ENCODE results near the gene SLC25A29.

The SLC25A29 gene

DNA sequence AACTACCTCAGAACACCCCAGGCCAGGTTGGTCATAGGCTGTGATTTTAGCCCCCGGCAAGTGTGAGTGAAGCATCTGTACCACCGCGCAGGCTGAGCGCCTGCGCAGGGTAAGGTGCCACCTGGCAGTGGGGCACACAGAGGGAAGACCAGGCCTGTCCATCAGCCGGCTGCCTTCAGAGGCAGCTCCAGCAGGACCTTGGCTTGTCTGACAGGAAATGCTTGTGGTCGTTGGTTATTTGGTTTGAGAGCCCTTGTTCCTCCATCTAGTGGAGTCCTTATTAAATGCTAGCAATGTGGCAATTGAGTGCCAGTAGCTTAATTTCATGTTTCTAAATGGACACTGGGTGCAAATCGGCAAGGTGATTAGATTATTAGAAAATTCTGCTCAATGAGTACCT is 27.5 kb downstream of the SLC25A29 start:
- no peak for DNase-seq

GRCh38 chr14:100275214-100275613 is 31.0 kb downstream of the SLC25A29 start:
- DNase-seq: peak in 1 of 3 experiments; percentile 27

DNA sequence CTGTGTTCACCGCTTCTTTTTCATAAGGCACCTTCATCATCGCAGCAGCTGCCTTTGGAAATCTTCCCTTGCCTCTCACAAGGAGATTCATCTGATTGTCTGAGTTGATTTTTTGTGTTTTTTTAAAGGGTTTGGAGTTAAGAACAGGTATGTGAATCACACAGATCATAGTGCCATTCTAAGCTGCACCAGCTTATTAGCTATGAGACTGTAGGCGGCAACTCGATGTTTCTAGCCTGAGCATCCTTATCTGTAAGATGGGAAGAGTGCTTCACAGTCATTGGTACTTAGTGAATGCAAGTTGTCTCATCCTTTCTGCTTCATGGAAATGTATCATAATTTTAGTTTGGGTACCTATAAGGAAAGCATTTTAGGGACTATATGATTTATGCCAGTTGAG is 32.0 kb downstream of the SLC25A29 start:
- DNase-seq: no peak

DNA sequence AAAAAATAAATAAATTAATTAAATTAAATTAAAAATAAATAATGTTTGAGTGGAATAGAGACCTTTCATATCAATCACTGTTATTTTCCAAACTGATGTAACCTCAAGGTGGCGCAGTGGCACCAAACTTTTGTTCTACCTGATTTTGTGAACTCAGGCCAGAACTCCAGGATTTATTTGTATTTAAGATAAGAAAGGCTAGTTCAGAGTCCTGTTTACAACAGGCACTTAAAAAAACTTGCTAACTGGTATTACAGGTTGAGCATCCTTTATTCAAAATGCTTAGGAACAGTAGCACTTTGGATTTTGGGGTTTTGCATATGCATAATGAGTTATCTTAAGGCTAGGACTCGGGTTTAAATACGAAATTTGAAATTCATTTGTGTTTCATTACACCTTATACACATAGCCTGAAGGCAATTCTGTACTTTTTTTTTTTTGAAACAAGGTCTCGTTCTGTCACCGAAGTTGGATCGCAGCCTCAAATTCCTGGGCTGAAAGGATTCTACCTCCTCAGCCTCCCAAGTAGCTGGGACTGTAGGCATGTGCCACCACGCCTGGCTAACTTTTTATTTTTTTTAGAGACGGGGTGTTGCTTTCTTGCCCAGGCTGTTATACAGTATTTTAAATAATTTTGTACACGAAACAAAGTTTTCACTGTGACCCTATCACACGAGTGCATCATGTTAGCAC is 34.9 kb downstream of the SLC25A29 start:
- peak in 1 of 3 experiments; percentile 36 for DNase-seq

DNA sequence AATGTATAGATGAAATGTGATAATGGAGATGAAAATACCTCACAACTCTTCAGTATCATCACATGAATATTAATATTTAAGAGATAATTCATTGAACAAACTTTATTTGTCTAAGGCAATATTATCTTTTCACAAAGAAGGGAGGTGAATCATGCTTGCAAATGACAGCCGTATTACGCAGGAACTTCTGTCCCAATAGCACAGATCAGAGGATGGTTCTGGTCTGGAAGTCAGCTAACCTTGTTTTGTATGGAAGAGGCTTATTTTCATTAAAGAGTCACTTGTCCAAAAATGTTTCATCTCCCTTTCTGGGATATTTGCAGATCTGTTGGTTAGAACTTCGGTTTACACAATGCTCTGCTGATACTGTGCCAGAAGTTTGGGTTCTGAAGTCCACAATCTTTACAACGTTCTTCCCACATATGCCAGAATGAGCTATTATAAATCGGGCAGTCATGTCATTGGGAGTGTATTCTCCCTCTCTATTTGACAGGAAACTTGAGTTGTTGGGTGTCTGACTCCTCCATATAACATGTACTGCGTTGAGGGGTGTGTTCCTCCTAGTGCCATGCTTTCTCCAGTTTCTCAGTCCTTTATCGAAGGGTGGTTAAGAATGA is 37.5 kb downstream of the SLC25A29 start:
- no peak for DNase-seq

DNA sequence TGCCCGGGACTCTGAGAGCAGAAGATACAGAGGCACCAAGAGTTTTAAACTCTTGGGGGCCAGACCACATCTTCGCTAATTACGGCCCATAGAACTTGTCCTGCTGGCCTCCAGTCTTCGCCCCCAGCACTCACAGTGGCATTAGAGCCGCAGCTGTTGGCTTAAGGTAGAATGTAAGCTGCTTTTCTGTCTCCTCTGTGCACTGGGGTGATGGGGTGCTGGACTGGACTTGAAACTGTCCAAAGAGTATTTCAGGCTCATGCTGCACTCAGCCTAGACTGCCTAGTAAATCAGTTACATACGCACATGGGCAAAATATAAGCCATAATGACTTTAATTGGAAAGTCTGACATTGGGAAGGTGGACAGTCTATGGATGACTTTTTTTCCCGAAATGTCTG is 38.3 kb downstream of the SLC25A29 start:
- DNase-seq: no peak

- DNase-seq: no peak
These were observed 43.1 kb downstream of the SLC25A29 start for GRCh38 chr14:100263141-100263540.

DNA sequence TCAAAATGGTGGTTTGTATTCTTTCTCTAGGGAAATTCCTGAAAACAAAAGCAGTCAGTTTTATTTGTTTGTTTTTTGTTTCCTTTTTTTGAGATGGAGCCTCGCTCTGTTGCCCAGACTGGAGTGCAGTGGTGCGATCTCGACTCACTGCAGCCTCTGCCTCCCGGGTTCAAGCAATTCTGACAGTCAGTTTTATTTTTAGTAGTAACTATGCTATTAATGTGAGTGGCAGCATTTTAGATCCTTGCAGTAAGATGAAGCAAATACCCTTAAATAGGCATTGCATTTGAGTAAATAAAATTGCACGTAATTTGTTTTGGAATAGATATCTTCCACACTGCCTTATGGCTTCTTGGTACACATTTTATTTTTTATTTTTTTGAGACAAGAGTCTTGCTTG is 43.7 kb downstream of the SLC25A29 start:
- DNase-seq: no peak

DNA sequence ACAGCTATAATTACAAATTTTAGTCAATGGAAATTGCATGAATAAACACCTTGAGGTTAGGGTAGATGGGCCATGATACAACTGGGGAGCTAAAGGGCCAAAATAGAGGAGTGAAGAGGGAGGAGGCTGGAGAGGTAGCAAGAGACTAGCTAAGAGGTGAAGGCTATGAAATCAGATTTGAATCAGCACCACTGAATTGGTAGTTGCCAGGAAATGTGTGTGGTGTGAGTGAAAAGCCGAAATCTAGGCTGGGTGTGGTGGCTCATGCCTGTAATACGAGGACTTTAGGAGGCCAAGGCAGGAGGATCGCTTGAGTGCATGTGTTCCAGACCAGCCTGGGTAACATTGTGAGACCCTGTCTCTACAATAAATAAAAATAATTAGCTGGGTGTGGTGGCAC is 44.6 kb downstream of the SLC25A29 start:
- no peak for DNase-seq

GRCh38 chr14:100256339-100256895 is 49.8 kb downstream of the SLC25A29 start:
- DNase-seq: no peak

DNA sequence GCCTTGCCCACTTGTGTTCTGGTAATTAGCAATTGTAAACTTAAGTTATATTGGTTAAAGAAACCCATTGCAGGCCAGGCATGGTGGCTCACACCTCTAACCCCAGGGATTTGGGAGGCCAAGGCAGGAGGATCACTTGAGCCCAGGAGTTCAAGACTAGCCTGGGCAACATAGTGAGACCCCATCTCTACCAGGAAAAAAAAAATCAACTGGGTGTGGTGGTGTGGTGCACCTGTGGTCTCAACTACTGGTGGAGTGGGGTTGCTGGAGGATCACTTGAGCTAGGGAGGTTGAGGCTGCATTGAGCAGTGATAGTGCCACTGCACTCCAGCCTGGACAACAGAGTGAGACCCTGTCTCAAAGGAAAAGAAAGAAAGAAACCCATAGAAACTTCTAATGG is 53.6 kb downstream of the SLC25A29 start:
- no peak for DNase-seq

- no peak for DNase-seq
These were observed 55.3 kb downstream of the SLC25A29 start for GRCh38 chr14:100250732-100251465.

- DNase-seq: peak; percentile 47 to 82 (median 59)
These were observed 59.3 kb downstream of the SLC25A29 start for GRCh38 chr14:100246809-100247428.

DNA sequence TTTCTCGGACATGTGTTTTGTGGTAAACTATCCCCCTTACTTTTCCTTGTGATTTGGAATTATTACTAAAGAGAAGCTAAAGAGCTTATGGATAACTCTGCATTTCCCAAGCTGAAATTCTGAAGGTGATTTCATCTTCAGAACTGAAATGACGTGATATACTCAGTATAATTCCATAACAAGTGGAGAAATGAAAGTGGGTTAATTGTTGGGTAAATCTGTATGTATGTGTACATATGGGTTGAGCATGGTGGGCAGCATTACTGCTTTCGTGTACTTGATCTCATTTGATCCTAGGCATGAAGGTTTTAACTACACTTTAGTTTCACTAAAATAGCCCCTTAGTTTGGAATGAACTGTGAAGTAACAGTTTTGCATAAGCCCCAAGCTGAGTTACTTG is 63.2 kb downstream of the SLC25A29 start:
- DNase-seq: no peak

DNA sequence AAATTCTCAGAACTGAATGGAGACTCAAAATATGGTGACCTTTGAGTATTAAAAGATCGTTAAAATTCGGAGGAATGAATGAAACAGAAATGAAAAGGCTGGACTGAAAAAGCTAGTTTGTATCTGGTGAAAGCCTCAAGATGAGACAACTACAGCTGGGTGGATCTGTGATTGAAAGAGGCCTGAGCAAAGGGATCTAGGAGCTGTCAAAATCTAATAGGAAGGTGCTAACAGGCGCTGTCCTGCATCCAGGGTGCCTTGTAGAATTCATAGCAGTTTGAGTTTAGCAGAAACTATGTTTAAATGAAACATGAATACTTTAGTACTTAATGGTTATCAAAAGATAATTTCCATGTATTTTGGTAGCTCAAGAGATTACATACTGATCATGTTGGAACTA is 65.0 kb downstream of the SLC25A29 start:
- DNase-seq: peak in 1 of 3 experiments; percentile 41
